Adipose tissue (tissue), 3 donors: ENCODE measurements around the gene AP4B1. TPM values are rescaled to one million over a fixed set of nuclear protein-coding genes. Genes with fewer than 3 reads are reported as not detected.

Experiments
- H3K27ac ChIP-seq: one replicate; pipeline ENCODE4 v1.5.1; 2013; ENCODE audit warnings: low read depth, low read length
- WGBS, 3 donors: extraction: QIAGEN DNeasy Blood & Tissue Kit; methylation state at CpG; one replicate each; pipeline ENCODE4 v1.1.7; 2013; 5-methylcytosine and 5-hydroxymethylcytosine counted together
- polyA plus RNA-seq, 3 donors: library from polyadenylated mRNA; stranded (reverse); fragments of 200-250 nt; gene quantifications; one replicate each; pipeline ENCODE4 v1.2.3, GENCODE V29; 2013
- donor health status: healthy with polysubstance abuse.
- donor health status: Bipolar disorder and iron deficiency.
- donor health status: healthy.

AP4B1 gene
- polyA plus RNA-seq, 3 donors: 7.2 to 10.6 (median 10.2) TPM

DNA sequence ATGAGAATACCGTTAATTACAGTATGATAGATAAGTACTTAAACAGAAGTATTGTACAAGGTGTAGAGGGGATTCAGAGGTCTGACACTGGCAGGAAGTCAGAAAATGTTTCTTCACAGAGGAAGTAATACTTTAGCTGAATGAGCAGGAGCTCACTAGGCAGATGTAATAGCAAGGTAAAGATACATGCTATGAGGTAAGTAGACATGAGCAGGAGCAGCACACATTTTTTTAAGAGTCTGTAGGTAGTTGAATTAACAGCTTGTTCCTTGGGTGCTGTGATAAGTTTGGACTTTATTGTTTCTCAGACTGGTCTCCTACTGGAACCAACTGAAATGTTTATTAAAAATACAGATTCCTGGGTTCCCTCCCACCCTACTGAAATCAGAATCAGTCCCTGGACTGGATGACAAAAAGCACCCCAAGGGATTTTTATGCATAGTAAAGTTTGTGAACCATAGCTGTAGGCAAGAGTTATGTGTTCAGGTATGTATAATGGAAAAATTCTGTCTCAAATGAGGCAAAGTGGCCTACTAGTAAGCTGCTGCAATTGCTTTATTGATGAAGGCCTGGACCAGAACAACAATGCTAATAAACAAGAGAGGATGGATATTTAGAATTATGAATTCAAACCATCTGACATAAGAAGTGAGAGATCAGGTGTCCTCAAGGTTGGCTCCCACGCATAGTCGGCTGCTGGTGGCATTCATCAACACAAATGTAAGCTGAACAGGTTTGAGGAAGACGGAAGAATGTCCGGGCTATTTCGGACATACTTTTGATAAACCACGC, 902 bp downstream of the AP4B1 start:
- 11 to 15% (median 13%) methylated on average over 7 of the region's 7 CpGs for WGBS, 3 donors
- no peak overlapping the region for H3K27ac ChIP-seq

DNA sequence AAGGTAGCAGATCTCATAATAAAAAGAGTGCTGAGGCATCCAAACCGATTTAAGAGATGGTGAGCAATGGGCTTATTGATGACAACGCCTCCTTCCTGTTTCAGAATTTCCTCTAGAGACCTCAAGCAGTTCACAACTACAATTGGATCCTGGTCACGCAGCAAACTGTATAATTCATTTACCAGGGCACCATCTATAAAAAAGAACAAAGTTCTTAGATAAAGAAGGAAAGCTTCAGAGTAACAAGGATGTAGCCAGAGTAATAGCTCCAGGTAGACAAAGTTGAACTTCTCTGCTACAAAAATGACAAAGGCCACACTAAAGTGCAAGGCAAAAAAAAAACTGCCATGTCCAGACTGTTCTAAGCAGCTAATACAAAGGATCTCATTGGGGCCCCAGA, 3.4 kb downstream of the AP4B1 start:
- H3K27ac ChIP-seq: no peak overlapping the region
- WGBS, 3 donors: 46 to 86% (median 48%) methylated on average over 3 of the region's 3 CpGs

DNA sequence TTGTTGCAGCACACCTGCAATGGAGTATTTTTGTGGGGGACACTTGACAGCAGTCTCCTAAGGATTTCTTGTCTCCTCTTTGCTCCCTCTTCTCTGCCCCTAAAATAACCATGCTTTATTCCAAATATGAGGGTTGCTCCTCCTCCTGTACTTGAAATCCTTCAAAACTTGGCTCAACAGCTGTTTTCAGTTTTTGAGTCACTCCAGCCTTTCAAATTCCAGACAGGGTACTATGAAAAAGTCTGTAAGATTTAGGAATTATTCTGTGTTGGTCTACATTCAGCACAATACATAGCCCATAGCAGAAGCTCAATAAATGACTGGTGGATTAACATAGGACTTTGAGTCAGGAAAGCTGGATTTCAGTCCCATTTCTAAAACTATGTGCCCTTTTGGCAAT, 5.5 kb downstream of the AP4B1 start:
- no peak overlapping the region for H3K27ac ChIP-seq

DNA sequence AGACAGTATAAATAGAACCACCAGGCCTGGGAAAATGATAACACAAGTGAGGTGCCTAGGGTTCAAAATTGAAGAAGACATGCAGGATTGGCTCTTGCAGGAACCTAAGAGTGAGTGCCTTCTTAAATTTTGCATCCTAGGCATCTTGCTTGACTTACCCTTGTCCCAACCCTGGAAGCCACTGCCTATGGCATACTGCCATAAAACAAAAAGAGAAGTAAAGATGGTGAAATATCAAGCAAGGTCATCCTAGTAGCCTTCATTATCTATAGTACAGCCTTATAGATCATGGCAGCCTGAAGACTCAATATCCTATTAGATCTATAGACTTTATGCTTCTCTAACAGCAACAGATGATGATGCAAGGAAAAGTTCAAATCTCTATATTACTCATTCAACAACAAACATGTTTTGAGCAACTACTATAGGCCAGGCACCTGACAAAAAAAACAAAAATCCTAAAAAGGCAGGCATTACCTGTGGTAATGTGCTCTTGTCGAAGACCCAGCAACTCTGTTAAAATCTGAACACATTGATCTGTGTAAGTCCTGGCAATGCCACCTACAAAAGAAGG, 6.3 kb downstream of the AP4B1 start:
- WGBS, 3 donors: 94 to 100% (median 96%) methylated on average over 1 of the region's 1 CpG
- no peak overlapping the region for H3K27ac ChIP-seq

DNA sequence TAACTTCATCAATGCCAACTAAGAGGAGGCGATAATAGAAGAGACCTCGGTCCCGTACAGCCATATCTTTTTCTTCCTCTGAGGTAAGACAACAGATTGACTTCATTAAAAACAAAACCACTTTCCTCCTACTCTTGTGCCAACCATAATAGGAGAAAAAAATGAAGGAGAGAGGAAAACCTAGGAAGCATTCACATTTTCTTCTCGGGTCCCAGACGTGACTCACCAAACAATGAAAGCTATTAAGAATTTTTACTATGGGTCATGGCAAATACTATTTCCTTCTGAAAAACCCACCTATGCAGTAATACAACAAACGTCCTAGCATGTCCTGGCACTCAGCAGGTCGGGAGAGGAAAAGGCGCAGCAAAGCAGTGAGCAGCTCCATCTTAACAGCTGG, 8.6 kb downstream of the AP4B1 start:
- H3K27ac ChIP-seq: no peak overlapping the region
- WGBS, 3 donors: 94 to 97% (median 94%) methylated on average over 8 of the region's 8 CpGs

DNA sequence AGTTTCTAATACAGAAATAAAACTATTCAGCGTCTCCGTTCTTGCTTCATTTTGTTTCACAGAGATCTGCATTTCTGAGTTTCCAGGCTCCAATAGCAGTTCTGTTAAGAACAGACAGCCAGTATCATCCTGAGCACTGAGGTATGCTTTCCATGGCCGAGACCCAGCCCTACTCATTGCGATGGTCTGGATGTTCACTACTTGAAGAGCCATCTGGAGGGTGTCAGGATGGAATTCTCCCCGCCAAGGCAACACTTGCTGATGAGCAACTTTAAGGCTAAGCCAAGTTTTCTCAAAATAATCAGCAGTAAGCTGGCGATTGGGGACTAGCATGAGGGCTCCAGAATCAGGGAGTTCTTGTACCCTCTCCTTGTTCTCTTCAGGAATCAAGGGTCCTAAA, 9.5 kb downstream of the AP4B1 start:
- H3K27ac ChIP-seq: no peak overlapping the region
- WGBS, 3 donors: 90 to 91% (median 91%) methylated on average over 6 of the region's 6 CpGs

DNA sequence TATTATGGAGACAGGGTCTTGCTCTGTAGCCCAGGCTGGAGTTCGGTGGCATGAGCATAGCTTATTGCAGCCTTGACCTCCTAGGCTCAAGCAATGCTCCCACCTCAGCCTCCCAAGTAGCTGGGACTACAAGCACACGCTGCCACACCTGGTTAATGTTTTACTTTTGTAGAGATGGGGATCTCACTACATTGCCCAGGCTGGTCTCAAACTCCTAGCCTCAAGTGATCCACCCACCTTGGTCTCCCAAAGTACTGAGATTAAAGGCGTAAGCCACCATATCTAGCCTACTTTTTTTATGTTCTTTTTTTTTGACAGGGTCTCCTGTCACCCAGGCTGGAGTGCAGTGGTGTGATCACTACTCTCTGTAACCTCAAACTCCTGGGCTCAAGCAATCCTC, 11.3 kb downstream of the AP4B1 start:
- H3K27ac ChIP-seq: no peak overlapping the region
- 72 to 98% (median 94%) methylated on average over 3 of the region's 3 CpGs for WGBS, 3 donors

DNA sequence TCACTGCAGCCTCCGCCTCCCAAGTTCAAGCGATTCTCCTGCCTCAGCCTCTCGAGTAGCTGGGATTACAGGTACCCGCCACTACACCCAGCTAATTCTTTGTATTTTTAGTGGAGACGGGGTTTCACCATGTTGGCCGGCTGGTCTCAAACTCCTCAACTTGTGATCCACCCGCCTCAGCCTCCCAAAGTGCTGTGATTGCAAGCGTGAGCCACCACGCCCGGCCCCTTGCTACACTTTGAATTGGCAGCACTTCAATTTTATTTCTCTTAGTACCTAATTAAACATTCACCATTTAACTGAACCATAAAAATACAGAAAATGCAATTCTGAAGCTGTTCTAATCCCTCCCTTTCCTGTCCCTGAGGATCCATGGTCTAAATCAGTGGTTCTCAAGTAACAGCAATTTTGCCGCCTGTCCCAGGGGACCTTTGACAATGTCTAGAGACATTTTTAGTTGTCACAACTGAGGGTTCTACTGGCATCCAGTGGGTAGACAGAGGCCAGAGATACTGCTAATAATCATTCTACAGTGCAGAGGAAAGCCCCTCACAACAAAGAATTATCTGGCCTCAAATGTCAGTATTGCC, 12.9 kb downstream of the AP4B1 start:
- H3K27ac ChIP-seq: no peak overlapping the region
- whole genome bisulfite sequencing, 3 donors: 84 to 89% (median 85%) methylated on average over 11 of the region's 11 CpGs

DNA sequence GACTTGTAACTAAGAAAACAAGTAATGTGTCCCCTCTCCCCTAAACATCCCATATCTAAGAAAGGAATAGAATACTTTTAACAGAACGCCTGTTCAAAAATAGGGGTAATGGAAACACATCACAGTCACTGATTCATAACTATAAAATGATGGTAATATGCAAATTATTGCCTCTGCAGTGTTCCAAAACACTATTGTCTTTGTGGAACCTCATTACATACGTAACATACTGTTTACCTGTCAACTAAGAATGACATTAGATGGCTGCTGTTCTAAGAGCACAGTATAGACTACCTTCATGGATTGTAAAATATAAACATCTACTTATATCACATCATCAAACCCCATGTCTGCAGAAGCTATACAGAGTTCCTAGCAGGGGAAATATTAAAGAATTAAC, 13.8 kb downstream of the AP4B1 start:
- WGBS, 3 donors: 62 to 76% (median 67%) methylated on average over 2 of the region's 2 CpGs
- H3K27ac ChIP-seq: no peak overlapping the region

DNA sequence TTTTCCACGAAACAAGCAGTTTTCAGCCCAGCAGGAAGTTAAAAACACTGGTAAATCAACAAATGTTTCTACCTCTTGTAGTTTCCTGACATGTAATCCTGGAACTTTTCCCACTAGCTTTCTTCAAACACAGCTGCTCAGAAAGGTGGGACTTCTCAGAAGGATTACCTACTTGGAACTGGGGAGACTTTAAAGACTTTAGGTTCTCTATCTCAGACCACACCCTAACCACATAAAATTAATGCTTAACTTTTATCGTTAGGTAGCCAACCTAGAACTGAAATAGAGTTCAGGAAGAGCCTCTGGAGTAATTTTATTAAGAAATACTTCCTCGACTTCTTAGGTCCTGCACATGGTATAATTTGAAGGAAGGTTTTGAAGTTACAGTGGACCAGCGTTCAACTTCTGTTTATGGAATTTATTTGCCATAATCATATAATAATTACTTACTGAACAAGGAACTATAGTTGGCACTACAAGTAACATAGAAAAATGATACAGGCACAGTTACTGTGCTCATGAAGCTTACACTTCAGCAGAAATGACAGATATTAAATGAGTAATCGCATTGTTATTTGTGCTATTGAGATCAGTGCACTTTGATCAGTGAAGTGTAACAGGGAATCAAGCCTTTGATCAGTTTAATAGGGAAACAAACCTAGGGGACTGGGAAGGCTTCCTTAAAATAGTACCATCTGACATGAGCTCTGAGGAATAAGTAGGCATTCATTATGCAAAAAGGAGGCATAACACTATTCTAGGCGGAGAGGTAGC, 17.0 kb downstream of the AP4B1 start, which contains the start of gene BCL2L15:
TSS of gene BCL2L15 (minus strand) at position 180 of the 774 bp plus-strand sequence. CDS start 206 bp downstream, outside the sequence.
- 29 to 60% (median 60%) methylated on average over 6 of the region's 6 CpGs for WGBS, 3 donors
- no peak within 1 kb of the TSS for H3K27ac ChIP-seq

DNA sequence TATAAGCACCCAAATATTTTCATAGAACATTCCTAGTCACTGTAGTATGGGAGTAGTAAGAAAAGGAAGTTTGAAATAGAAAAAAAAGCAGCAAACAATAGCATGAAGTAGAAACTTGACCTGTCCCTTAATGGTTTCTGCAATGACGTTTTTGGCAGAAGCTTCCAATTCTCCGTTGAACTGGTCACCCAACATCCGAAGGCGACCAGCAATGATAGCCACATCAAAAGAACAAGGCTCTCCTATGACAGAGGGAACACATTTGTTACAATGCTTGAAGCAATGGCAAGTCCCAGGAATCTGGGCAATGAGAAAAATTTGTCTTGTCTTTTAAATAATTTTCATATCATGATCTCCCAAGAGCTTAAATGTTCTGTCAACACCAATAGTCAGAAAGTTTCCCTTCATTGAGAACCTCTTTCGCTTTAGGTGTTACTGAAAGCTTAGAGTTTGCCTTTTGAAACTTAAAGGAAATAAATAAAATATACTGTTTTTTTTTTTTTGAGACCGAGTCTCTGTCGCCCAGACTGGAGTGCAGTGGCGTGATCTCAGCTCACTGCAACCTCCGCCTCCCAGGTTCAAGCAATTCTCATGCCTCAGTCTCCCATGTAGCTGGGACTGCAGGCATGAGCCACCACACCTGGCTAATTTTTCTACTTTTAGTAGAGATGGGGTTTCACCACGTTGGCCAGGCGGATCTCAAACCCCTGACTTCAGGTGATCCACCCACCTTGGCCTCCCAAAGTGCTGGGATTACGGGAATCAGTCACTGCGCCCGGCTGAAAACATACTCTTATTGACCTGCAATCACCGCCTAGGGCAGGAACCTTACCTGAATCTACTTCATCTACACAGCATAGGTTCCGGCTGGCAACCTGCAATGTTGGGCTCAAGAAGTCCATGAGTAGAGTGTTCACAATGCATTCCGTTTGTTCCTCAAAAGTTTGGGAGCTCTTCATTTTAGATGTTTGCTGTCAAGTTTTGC, 17.9 kb downstream of the AP4B1 start:
- 47 to 79% (median 74%) methylated on average over 17 of the region's 17 CpGs for WGBS, 3 donors

DNA sequence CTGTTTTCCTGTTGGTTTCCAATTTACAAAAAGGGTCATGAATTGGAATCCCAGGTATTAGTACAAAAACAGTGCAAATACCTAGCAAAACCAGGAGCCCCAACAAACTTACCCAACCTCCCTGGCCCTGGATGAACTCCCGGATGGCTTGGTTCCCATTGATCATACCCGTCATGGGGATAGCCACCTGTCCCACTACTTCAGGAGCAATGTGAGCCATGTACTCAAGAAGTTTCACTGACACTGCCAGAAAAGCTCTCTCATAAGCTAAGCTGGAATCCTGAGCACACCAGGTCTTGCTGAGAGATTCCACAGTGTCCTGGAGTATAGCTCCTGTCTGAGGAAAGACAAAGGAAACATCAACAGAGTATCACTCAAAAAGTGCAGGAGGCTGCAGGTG, 22.9 kb downstream of the AP4B1 start:
- 63 to 79% (median 77%) methylated on average over 2 of the region's 2 CpGs for WGBS, 3 donors
- H3K27ac ChIP-seq: no peak overlapping the region

More for the DNA sequence above, 17.9 kb downstream of the AP4B1 start:
- H3K27ac ChIP-seq: no peak overlapping the region

DNA sequence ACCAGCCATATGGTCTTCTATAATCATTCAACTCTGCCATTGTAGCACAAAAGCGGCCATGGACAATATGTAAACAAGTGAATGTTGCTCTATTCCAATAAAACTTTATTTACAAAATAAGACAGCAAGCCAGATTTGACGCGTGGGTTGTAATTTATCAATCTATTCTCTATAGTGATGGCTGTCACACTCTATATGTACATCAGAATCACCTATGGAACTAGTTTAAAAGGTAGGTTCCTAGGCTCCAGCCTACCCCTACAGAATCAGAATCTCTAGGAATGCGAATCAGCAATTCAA, 24.9 kb downstream of the AP4B1 start:
- 60 to 96% (median 96%) methylated on average over 4 of the region's 4 CpGs for WGBS, 3 donors
- H3K27ac ChIP-seq: no peak overlapping the region

DNA sequence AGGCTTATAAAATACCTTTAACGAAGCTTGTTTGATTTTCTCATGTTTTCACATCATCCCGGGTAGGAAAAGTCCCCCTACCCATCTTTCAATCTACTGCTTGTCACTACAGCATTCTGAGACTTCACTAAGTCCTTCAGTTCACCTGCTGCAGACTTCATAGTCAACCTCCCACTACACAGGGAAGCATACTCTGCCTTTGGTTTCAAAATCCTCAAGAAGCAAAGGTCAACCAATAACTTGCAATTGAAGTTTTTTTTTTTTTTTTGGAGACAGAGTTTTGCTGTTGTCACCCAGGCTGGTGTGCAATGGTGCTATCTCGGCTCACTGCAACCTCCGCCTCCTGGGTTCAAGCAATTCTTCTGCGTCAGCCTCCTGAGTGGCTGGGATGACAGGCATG, 28.4 kb downstream of the AP4B1 start:
- WGBS, 3 donors: 81 to 96% (median 94%) methylated on average over 5 of the region's 5 CpGs
- H3K27ac ChIP-seq: no peak overlapping the region

DNA sequence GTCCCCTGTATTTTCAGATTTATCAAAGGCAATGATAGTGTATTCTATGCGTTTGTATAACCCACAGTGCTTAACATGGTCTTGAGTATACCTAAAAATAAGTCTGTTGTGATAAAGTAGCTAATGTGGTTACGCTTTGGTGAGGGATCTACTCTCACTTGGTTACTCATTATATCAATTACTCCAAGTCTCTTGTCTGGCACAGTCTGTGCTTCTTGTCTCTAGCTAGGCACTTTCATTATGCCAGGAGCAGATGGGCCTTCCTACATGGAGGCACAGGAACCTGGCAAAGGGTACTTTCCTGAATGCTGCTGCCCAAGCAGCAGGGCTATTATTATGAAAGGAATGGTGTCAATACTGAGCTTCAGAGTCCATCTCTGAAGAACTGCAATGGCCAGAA, 28.9 kb downstream of the AP4B1 start:
- 38 to 95% (median 87%) methylated on average over 2 of the region's 2 CpGs for WGBS, 3 donors
- H3K27ac ChIP-seq: no peak overlapping the region

DNA sequence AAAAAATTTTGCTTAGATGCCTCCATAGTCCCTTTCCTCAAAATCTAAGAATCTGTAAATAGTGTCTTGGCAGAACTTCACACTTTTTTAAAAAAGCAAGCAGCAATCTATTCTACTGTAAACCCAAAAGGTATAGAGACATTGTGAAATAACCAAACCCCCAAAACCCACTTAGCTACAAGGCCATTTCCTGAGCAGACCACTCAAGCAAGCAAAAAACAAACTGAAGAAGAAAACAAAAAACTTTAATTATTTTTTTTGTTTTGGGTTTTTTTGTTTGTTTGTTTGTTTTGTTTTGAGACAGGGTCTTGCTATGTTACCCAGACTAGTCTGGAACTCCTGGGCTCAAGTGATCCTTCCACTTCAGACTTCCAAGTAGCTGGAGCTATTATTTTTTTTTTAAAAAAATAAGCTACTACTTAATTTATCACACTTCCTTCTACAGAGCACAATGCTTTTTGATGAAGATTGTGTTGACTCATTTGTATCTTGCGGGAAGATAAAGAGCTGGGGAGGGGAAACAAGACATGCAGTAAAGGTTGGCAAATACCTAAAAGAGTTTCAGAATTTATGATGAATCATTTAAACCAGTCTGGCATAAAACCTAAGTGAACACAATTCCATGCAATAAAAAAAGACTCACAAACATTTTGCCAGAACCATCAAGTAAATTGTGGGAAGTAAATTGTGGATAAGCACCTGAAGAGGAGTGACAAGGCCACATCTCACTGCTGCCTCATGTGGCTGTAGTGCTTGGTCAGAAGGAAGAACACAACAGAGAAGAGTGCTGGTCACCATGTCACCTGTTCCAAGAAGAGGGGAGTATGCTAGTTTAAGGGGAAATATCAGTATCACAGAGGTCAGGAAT, 30.4 kb downstream of the AP4B1 start:
- H3K27ac ChIP-seq: no peak overlapping the region
- 39 to 50% (median 41%) methylated on average over 1 of the region's 1 CpG for WGBS, 3 donors

DNA sequence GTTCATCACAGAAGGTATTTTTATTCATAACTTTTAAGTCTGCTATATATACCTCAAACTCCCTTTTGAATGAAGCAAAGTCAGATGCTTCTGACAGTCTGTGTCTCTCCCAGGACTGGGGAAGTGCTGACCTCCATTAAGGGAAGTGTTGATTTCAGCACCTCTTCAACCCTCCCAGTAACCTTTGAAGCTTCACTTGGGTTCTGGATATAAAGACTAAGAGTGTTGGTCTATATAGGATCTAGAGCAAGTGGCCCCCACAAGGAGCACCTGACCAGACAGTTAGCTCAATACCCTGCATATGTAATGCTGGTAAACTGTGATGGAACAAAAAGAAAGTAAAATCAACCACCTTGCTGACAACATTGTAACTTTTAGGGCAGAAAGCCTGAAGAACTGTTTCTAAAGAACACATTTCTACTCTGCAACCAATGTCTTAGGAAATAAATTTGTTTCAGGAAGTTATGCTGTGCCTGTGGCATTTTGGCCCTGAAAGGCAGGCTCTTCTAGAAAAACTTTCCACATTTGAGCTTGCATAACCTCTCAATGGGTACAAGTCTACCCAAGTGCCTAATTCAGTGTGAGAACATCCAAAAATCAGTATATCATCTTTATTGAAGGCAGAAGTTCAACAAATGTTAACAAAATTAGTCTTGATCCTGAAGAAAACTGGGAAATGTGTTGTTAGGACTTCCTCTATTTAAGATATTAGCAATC, 32.2 kb downstream of the AP4B1 start:
- no peak overlapping the region for H3K27ac ChIP-seq
